ENCODE measurements around the gene HOXA10.

HOXA10 gene

DNA sequence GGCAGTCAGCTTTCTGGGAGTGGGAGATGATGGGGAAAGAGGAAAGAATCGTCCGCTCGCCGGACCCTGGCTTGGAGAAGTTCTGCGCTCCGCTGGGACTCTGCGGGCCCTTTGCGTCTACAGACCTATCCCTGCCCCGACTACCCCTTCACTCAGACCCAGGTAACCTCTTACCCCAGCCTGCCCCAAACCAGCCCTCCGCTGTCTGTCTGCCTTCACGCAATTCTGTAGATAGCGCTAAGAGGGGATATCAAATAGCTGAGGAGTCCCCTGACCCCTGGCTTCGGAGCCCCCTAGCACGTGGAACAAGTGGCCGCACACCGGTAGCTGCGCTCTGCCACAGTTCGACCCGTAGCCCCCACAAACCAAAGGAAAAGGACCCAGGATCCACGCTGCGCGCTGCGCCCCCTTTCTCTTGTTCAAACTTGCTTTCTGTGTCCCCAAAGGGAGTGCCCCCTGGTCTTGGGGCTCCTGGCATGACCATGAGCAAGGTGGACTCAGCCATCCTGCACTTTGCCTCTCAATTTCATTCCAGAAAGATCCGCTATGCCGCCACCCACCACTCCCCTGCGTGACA is 50.6 kb downstream of the HOXA10 start:
- TF ChIP-seq EZH2 (IDR thresholded peaks at IDR 0.05; ENCODE audit: borderline replicate concordance, low read depth, low read length, severe bottlenecking) = no peak
- TF ChIP-seq, protein P1, sequence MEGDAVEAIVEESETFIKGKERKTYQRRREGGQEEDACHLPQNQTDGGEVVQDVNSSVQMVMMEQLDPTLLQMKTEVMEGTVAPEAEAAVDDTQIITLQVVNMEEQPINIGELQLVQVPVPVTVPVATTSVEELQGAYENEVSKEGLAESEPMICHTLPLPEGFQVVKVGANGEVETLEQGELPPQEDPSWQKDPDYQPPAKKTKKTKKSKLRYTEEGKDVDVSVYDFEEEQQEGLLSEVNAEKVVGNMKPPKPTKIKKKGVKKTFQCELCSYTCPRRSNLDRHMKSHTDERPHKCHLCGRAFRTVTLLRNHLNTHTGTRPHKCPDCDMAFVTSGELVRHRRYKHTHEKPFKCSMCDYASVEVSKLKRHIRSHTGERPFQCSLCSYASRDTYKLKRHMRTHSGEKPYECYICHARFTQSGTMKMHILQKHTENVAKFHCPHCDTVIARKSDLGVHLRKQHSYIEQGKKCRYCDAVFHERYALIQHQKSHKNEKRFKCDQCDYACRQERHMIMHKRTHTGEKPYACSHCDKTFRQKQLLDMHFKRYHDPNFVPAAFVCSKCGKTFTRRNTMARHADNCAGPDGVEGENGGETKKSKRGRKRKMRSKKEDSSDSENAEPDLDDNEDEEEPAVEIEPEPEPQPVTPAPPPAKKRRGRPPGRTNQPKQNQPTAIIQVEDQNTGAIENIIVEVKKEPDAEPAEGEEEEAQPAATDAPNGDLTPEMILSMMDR (IDR thresholded peaks at IDR 0.05; ENCODE audit: borderline replicate concordance, extremely low read depth, low read length, poor library complexity, severe bottlenecking) = no peak
- Histone ChIP-seq H2AFZ (ENCODE audit: low read depth, low read length) (no peak overlapping the region), H3K27ac (ENCODE audit: low read length) (no peak overlapping the region), H3K27me3 (ENCODE audit: insufficient read depth, low read length, poor library complexity) (no peaks in the 10 kb centered on the region), H4K20me1 (ENCODE audit: insufficient read depth, low read length) (no peaks in the 10 kb centered on the region), H3K4me3 (ENCODE audit: low read depth in 1 of 2, low read length in 2 of 2) (no peak overlapping the region), H3K36me3 (ENCODE audit: insufficient read depth, low read length) (no peaks in the 10 kb centered on the region), H3K4me2 (ENCODE audit: insufficient read depth, low read length) (no peak overlapping the region), H3K4me1 (ENCODE audit: insufficient read depth, low read length) (no peaks in the 10 kb centered on the region), H3K9me3 (ENCODE audit: insufficient read depth, low read length, severe bottlenecking) (no peaks in the 10 kb centered on the region), H3K79me2 (ENCODE audit: insufficient read depth, low read length) (no peaks in the 10 kb centered on the region), H3K9ac (ENCODE audit: low read depth, low read length) (no peak overlapping the region)
- DNase-seq = no peak
- ATAC-seq (ENCODE audit: insufficient read depth, low read depth) = no peak

DNA sequence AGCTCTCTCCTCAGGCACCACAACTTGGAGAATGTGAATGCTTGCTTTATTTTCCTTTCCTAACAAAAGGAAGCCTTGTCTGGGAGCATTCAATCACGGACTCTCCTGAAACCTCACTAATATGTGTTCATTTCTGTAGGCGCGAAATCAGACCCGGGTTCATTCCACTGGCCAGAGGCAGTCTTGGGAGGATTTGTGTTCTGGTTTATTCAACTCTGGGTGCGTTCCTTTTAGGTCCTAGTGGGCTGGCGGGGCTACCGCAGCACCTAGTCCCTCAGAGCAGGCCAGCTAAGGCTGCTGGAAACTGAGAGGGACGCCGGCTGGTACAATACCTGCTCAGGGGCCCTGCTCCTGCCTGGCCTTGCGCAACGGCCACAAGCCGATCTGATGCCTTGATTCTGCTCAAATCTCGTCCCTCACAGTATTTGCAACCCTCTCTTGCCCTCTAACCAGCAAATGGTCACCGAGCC is 51.1 kb downstream of the HOXA10 start:
- H3K79me2 ChIP-seq (ENCODE audit: insufficient read depth, low read length) = no peaks in the 10 kb centered on the region

DNA sequence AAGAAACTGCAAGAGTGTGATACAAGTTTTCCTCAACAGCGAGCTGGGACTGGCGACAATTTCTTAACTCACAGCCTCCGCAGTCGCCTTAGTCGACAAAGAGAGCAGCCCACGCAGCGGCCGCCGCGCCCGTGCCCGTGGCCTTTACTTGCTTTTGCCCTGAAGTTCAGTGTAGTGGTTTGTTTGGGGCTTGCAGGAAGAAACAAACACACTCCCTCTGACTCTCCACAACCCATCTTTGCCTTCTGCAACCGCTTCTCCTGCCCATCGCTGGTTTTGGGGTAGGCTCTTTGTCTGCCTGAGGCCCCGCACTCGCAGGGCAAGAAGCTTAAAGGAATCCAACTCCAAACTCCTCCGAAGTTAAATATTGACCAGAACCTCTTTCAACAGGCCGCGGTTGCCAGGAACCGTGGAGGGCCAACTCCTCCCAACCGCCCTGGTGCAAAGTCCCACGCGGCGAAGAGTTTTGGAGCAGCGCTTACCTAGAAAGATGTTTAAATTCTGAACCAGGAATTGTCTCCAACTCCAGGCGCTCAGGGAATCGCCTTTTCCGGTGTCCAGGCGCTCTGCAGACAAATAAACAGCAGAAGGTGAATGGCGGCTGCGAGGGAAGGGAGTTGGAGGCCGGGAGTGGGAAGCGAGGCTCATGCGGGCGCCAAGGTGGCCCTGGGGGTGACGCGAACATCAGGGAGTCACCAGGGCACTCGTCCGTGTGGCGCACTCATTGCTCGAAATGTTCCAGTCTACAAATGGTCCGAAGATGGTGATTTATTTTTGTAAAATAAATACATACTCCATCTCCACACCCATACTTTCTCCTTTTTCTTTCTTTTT is 51.8 kb downstream of the HOXA10 start:
- Histone ChIP-seq H3K27me3 (ENCODE audit: insufficient read depth, low read length, poor library complexity) (no peaks in the 10 kb centered on the region), H3K9ac (ENCODE audit: low read depth, low read length) (no peak overlapping the region), H3K4me1 (ENCODE audit: insufficient read depth, low read length) (no peaks in the 10 kb centered on the region), H2AFZ (ENCODE audit: low read depth, low read length) (no peak overlapping the region), H3K4me3 (ENCODE audit: low read depth in 1 of 2, low read length in 2 of 2) (no peak overlapping the region), H4K20me1 (ENCODE audit: insufficient read depth, low read length) (no peaks in the 10 kb centered on the region), H3K27ac (ENCODE audit: low read length) (no peak overlapping the region), H3K79me2 (ENCODE audit: insufficient read depth, low read length) (no peaks in the 10 kb centered on the region), H3K9me3 (ENCODE audit: insufficient read depth, low read length, severe bottlenecking) (no peaks in the 10 kb centered on the region), H3K4me2 (ENCODE audit: insufficient read depth, low read length) (no peak overlapping the region), H3K36me3 (ENCODE audit: insufficient read depth, low read length) (no peaks in the 10 kb centered on the region)
- DNase-seq (no peak), ATAC-seq (ENCODE audit: insufficient read depth, low read depth) (no peak)
- TF ChIP-seq, protein P1 (IDR thresholded peaks at IDR 0.05; ENCODE audit: borderline replicate concordance, extremely low read depth, low read length, poor library complexity, severe bottlenecking) = no peak
- no peak for TF ChIP-seq EZH2 (IDR thresholded peaks at IDR 0.05; ENCODE audit: borderline replicate concordance, low read depth, low read length, severe bottlenecking)

More for the DNA sequence above, 51.1 kb downstream of the HOXA10 start:
- Histone ChIP-seq H4K20me1 (ENCODE audit: insufficient read depth, low read length) (no peaks in the 10 kb centered on the region), H3K4me3 (ENCODE audit: low read depth in 1 of 2, low read length in 2 of 2) (no peak overlapping the region), H3K27ac (ENCODE audit: low read length) (no peak overlapping the region), H2AFZ (ENCODE audit: low read depth, low read length) (no peak overlapping the region), H3K36me3 (ENCODE audit: insufficient read depth, low read length) (no peaks in the 10 kb centered on the region), H3K9ac (ENCODE audit: low read depth, low read length) (no peak overlapping the region), H3K4me1 (ENCODE audit: insufficient read depth, low read length) (no peaks in the 10 kb centered on the region), H3K4me2 (ENCODE audit: insufficient read depth, low read length) (no peak overlapping the region), H3K9me3 (ENCODE audit: insufficient read depth, low read length, severe bottlenecking) (no peaks in the 10 kb centered on the region), H3K27me3 (ENCODE audit: insufficient read depth, low read length, poor library complexity) (no peaks in the 10 kb centered on the region)
- no peak for TF ChIP-seq EZH2 (IDR thresholded peaks at IDR 0.05; ENCODE audit: borderline replicate concordance, low read depth, low read length, severe bottlenecking)
- TF ChIP-seq, protein P1 (IDR thresholded peaks at IDR 0.05; ENCODE audit: borderline replicate concordance, extremely low read depth, low read length, poor library complexity, severe bottlenecking) = no peak
- ATAC-seq (ENCODE audit: insufficient read depth, low read depth) = no peak
- no peak for DNase-seq
